COLO829 (cell line): ENCODE results near the gene CFHR4.
A peak's percentile ranks its signal among the peaks of the same experiment; 100 is the strongest.
"Not testable (repeated sequence)": the region's sequence is repeated elsewhere in the genome, so short reads cannot be mapped to it uniquely, and the experiment has no call there.

ENCODE experiments used
- DNase-seq: peaks from one replicate; pipeline ENCODE4 v3.0.0; 2012; ENCODE audit warnings: low spot score

Gene CFHR4

DNA sequence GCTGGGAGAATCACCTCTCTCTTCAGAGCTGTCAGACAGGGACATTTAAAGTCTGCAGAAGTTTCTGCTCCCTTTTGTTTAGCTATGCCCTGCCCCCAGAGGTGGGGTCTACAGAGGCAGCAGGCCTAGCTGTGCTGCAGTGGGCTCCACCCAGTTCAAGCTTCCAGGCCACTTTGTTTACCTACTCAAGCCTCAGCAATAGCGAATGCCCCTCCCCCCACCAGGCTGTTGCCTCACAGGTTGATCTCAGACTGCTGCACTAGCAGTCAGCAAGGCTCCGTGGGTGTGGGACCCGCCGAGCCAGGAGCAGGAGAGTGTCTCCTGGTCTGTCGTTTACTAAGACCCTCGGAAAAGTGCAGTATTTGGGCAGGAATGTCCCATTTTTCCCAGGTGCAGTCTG lies 53.6 kb downstream of the CFHR4 start:
- DNase-seq, result not testable (repeated sequence)

DNA sequence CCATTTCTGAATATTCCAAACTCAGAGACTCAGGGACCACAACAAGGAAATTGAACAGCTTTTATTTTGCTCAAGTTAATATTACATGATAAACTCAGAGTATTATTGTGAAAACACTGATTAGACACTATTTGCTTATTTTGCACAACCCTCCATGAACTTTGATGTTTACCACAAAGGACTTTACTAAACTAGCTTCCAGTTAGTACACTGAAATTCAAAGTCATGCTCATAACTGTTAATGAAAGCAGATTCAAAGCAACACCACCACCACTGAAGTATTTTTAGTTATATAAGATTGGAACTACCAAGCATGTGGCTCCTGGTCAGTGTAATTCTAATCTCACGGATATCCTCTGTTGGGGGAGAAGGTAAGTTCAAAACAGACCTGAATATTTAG lies 55.7 kb downstream of the CFHR4 start, which contains the start of gene CFHR2:
Gene CFHR2, plus strand, starts transcription at position 171 of the 400 bp plus-strand sequence. Its CDS starts 143 bp downstream, at position 314.
- DNase-seq, result not testable (repeated sequence)

- DNase-seq, result peak; percentile 38
Observed at GRCh38 chr1:196951711-196952394, 64.0 kb downstream of the CFHR4 start.

DNA sequence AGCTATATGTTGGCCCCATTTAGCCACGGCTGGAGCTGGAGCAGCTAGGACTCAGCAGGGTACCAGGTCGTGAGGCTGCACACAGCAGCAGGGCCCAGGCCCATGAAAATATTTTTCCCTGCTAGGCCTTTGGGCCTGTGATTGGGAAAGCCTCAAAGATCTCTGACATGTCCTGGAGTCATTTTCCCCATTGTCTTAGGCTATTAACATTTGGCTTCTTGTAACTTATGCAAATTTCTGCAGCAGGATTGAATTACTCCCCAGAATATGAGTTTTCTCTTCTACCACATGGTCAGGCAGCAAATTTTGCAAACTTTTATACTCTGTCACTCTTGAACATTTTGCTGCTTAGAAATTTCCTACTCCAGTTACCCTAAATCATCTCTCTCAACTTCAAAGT lies 66.9 kb downstream of the CFHR4 start:
- DNase-seq, result no peak

- DNase-seq, result no peak
Observed at GRCh38 chr1:196955926-196956325, 68.1 kb downstream of the CFHR4 start.

GRCh38 chr1:196960854-196961253 lies 73.0 kb downstream of the CFHR4 start:
- no peak for DNase-seq
